OCI-LY7 (cell line): Measurements from ENCODE around the gene SLC18A3. TPM values are rescaled to one million over a fixed set of nuclear protein-coding genes. Genes with fewer than 3 reads are reported as not detected.

ENCODE experiments used
- BruUV-seq: library from RNA; stranded (reverse); fragments of 400-500 nt; replicated peaks from 2 replicates; lab custom pipeline; 2021; lab: Mats Ljungman, UMichigan
- CTCF ChIA-PET: fragments of 300-600 bp; sonication (Branson Sonifier 250); formaldehyde crosslinking; loops from one replicate; lab custom pipeline; 2022; ENCODE audit warnings: antibody characterized with exemption; ENCODE audit not compliant: unreplicated experiment; lab: Charles Lee
- POLR2A ChIA-PET: fragments of 300-600 bp; sonication (Branson Sonifier 250); formaldehyde crosslinking; loops from one replicate; lab custom pipeline; 2022; ENCODE audit warnings: antibody characterized with exemption; lab: Charles Lee
- DNase-seq: peaks from one replicate; pipeline ENCODE4 v3.0.0-alpha.2; 2015; ENCODE audit warnings: low spot score
- H2AFZ ChIP-seq: fragments of 200-600 bp; sonication (generic), shearing (Covaris generic); 2 replicates; pipeline ENCODE4 v1.6.1; 2014; ENCODE audit warnings: mild to moderate bottlenecking, antibody characterized with exemption, low read length, moderate library complexity
- H3K27ac ChIP-seq: fragments of 200-600 bp; sonication (generic); 2 replicates; pipeline ENCODE4 v1.5.1; 2014; ENCODE audit warnings: mixed run types, low read depth, mild to moderate bottlenecking, moderate library complexity, low read length, inconsistent platforms; ENCODE audit not compliant: poor library complexity, severe bottlenecking
- H3K36me3 ChIP-seq: fragments of 200-600 bp; sonication (generic); 2 replicates; pipeline ENCODE4 v1.6.1; 2014; ENCODE audit warnings: mild to moderate bottlenecking, antibody characterized with exemption, low read length, moderate library complexity, mixed read lengths; ENCODE audit not compliant: insufficient read depth
- H3K4me1 ChIP-seq: fragments of 200-600 bp; sonication (generic); 2 replicates; pipeline ENCODE4 v1.5.1; 2014; ENCODE audit warnings: mild to moderate bottlenecking, low read length; ENCODE audit not compliant: insufficient read depth, poor library complexity, severe bottlenecking
- H3K4me2 ChIP-seq: fragments of 200-600 bp; sonication (generic); 2 replicates; pipeline ENCODE4 v1.6.1; 2014; ENCODE audit warnings: mild to moderate bottlenecking, low read length
- H3K4me3 ChIP-seq: fragments of 200-600 bp; sonication (generic); 2 replicates; pipeline ENCODE4 v1.5.1; 2014; ENCODE audit warnings: mild to moderate bottlenecking, low read depth, low read length; ENCODE audit not compliant: poor library complexity, severe bottlenecking
- H3K79me2 ChIP-seq: fragments of 200-600 bp; sonication (generic); 2 replicates; pipeline ENCODE4 v1.6.1; 2016; ENCODE audit warnings: low read depth, mild to moderate bottlenecking, low read length, moderate library complexity, mixed read lengths; ENCODE audit not compliant: insufficient read depth
- H3K9me2 ChIP-seq: fragments of 200-600 bp; sonication (generic); 2 replicates; pipeline ENCODE4 v1.6.1; 2016; ENCODE audit warnings: mild to moderate bottlenecking, low read length, mixed read lengths; ENCODE audit not compliant: insufficient read depth
- H3K9me3 ChIP-seq: fragments of 200-600 bp; sonication (generic); 2 replicates; pipeline ENCODE4 v1.6.1; 2014; ENCODE audit warnings: mild to moderate bottlenecking, mixed run types, low read length, mixed read lengths
- H4K20me1 ChIP-seq: fragments of 200-600 bp; sonication (generic); 2 replicates; pipeline ENCODE4 v1.6.1; 2014; ENCODE audit warnings: mild to moderate bottlenecking, antibody characterized with exemption, low read length, moderate library complexity, mixed read lengths; ENCODE audit not compliant: insufficient read depth
- CTCF ChIP-seq: fragments of 200-600 bp; sonication (generic); conservative IDR thresholded peaks from 2 replicates; pipeline ENCODE4 v1.5.1; 2014; ENCODE audit warnings: mild to moderate bottlenecking, antibody characterized with exemption, low read length, moderate library complexity, mixed read lengths
- EZH2phosphoT487 ChIP-seq: fragments of 200-600 bp; sonication (generic); IDR thresholded peaks from 2 replicates; pipeline ENCODE4 v1.6.1; 2018; ENCODE audit warnings: low read depth, borderline replicate concordance, mild to moderate bottlenecking, mixed run types, antibody characterized with exemption, low read length, moderate library complexity, mixed read lengths
- intact Hi-C: fragments of 100-400 bp; cut with micrococcal nuclease; formaldehyde crosslinking; loops from one replicate; pipeline ENCODE4 v1.10.0; 2022; ENCODE audit not compliant: unreplicated experiment
- total RNA-seq, 2 experiments: library from RNA; depleted of rRNA in 1 of 2; stranded (reverse); fragments of >200 nt in 1 of 2; shearing (Covaris generic) in 1 of 2; gene quantifications; 2 replicates each; pipeline ENCODE4 v1.2.3, GENCODE V29; 2014 to 2022

SLC18A3 gene
- total RNA-seq, 2 experiments from 2014 or later, result not detected

- H3K4me2 ChIP-seq, result no peak overlapping the region
- H3K4me1 ChIP-seq, result no peaks in the 10 kb centered on the region
- ChIA-PET CTCF (no interaction called here), POLR2A (interaction anchor here (0.5 kb wide), 1 partner anchor 195 kb away, joined by 3 read pairs; no protein-coding TSS in a partner anchor)
- BruUV-seq, result no TSS peak
- H3K4me3 ChIP-seq, result no peak overlapping the region
- no peak for DNase-seq
- H3K27ac ChIP-seq, result no peak overlapping the region
- H3K9me3 ChIP-seq, result no peaks in the 10 kb centered on the region
- intact Hi-C loops, result loop anchor here (2.0 kb wide), 1 partner anchor 631 kb away; no protein-coding TSS in a partner anchor
- no peaks in the 10 kb centered on the region for H3K79me2 ChIP-seq
- H3K36me3 ChIP-seq, result no peaks in the 10 kb centered on the region
- no peak overlapping the region for H2AFZ ChIP-seq
- H3K9me2 ChIP-seq, result no peaks in the 10 kb centered on the region
- TF ChIP-seq CTCF (no peak), EZH2phosphoT487 (no peak)
- no peaks in the 10 kb centered on the region for H4K20me1 ChIP-seq
These were observed 16.1 kb upstream of the SLC18A3 start for GRCh38 chr10:49593998-49594397.

GRCh38 chr10:49594594-49594993, 15.5 kb upstream of the SLC18A3 start:
- H3K79me2 ChIP-seq, result no peaks in the 10 kb centered on the region
- no peaks in the 10 kb centered on the region for H3K9me2 ChIP-seq
- BruUV-seq, result no TSS peak
- no peak overlapping the region for H2AFZ ChIP-seq
- no peaks in the 10 kb centered on the region for H4K20me1 ChIP-seq
- POLR2A ChIA-PET, result interaction anchor here (0.5 kb wide), 1 partner anchor 195 kb away, joined by 3 read pairs; no protein-coding TSS in a partner anchor
- peak; percentile 93 for TF ChIP-seq CTCF
- TF ChIP-seq EZH2phosphoT487, result no peak
- no peaks in the 10 kb centered on the region for H3K4me1 ChIP-seq
- peak; percentile 41 for DNase-seq
- no peak overlapping the region for H3K4me2 ChIP-seq
- no peak overlapping the region for H3K4me3 ChIP-seq
- no peaks in the 10 kb centered on the region for H3K9me3 ChIP-seq
- intact Hi-C loops, result loop anchor here (2.0 kb wide), 1 partner anchor 630 kb away; no protein-coding TSS in a partner anchor
- CTCF ChIA-PET, result no interaction called here
- no peaks in the 10 kb centered on the region for H3K36me3 ChIP-seq
- no peak overlapping the region for H3K27ac ChIP-seq

GRCh38 chr10:49595003-49595712, 15.0 kb upstream of the SLC18A3 start:
- CTCF ChIA-PET, result no interaction called here
- no peaks in the 10 kb centered on the region for H4K20me1 ChIP-seq
- no peaks in the 10 kb centered on the region for H3K4me1 ChIP-seq
- no peaks in the 10 kb centered on the region for H3K79me2 ChIP-seq
- H3K9me3 ChIP-seq, result no peaks in the 10 kb centered on the region
- no peak overlapping the region for H3K27ac ChIP-seq
- H3K4me2 ChIP-seq, result no peak overlapping the region
- intact Hi-C loops, result loop anchor here (2.0 kb wide), 1 partner anchor 630 kb away; no protein-coding TSS in a partner anchor
- BruUV-seq, result no TSS peak
- H2AFZ ChIP-seq, result no peak overlapping the region
- H3K4me3 ChIP-seq, result no peak overlapping the region
- H3K36me3 ChIP-seq, result no peaks in the 10 kb centered on the region
- POLR2A ChIA-PET, result no interaction called here
- no peaks in the 10 kb centered on the region for H3K9me2 ChIP-seq
- DNase-seq, result no peak
- TF ChIP-seq CTCF (no peak), EZH2phosphoT487 (no peak)
